HCT116 (cell line): ENCODE measurements around the gene C1orf52. TPM values are rescaled to one million over a fixed set of nuclear protein-coding genes. Genes with fewer than 3 reads are reported as not detected.

Source experiments
- ATAC-seq: fragments of 200-7000 bp; cut with Tn5 transposase; 2 replicates; pipeline ENCODE4 v1.9.1; 2020; ENCODE audit warnings: mild to moderate bottlenecking, moderate library complexity
- BruUV-seq: library from RNA; stranded (reverse); fragments of 400-500 nt; replicated peaks from 2 replicates; lab custom pipeline; 2021; lab: Mats Ljungman, UMichigan
- CTCF ChIA-PET: fragments of 300-600 bp; sonication (Branson Sonifier 250); formaldehyde crosslinking; loops from one replicate; lab custom pipeline; 2021; ENCODE audit warnings: antibody characterized with exemption; lab: Charles Lee
- POLR2A ChIA-PET: fragments of 300-600, 350-600 bp; sonication (Branson Sonifier 250); formaldehyde crosslinking; loops from one replicate; lab custom pipeline; 2021; ENCODE audit warnings: antibody characterized with exemption; lab: Charles Lee
- RAD21 ChIA-PET, 2 experiments: fragments of 300-600 bp; sonication (Branson Sonifier 250); formaldehyde crosslinking; loops; one replicate each; lab custom pipeline; 2023; ENCODE audit warnings: low total read pairs in 2 of 2; ENCODE audit not compliant: uncharacterized antibody in 2 of 2, unreplicated experiment in 2 of 2, low non-redundant PET in 1 of 2; lab: Charles Lee
- DNase-seq: peaks from one replicate; pipeline ENCODE4 v3.0.0-alpha.2; 2010; ENCODE audit warnings: low read depth, low spot score
- H2AFZ ChIP-seq: fragments of 200-600 bp; shearing (Covaris generic), sonication (generic); 2 replicates; pipeline ENCODE4 v1.6.1; 2017; ENCODE audit warnings: low read depth, mixed run types, mixed read lengths, antibody characterized with exemption, low read length; ENCODE audit not compliant: poor library complexity, severe bottlenecking
- H3K27ac ChIP-seq: 2 replicates; pipeline ENCODE4 v1.5.1; 2012; ENCODE audit warnings: low read depth, low read length
- H3K27me3 ChIP-seq: fragments of 200-600 bp; sonication (generic); 2 replicates; pipeline ENCODE4 v1.6.1; 2016; ENCODE audit warnings: mixed run types, low read length, mixed read lengths; ENCODE audit not compliant: insufficient read depth
- H3K36me3 ChIP-seq, 2 experiments: fragments of 200-500 bp in 1 of 2; fragments of 200-600 bp in 1 of 2; sonication (Bioruptor generic) in 1 of 2; sonication (generic) in 1 of 2; 2 replicates each; pipeline versions ENCODE4 v1.5.1 to v1.6.1; 2014 to 2016; ENCODE audit warnings: low read length in 2 of 2, inconsistent platforms in 1 of 2, mixed read lengths in 1 of 2, mixed run types in 1 of 2; ENCODE audit not compliant: insufficient read depth in 2 of 2, control insufficient read depth in 1 of 2
- H3K4me1 ChIP-seq, 2 experiments: fragments of 200-600 bp in 1 of 2; sonication (generic) in 1 of 2; 2 replicates each; pipeline versions ENCODE4 v1.5.1 to v1.6.1; 2012 to 2017; ENCODE audit warnings: low read length in 2 of 2, inconsistent platforms in 1 of 2, mild to moderate bottlenecking in 1 of 2, mixed read lengths in 1 of 2, mixed run types in 1 of 2, moderate library complexity in 1 of 2; ENCODE audit not compliant: insufficient read depth in 2 of 2, control insufficient read depth in 1 of 2
- H3K4me2 ChIP-seq: fragments of 200-600 bp; sonication (generic); 2 replicates; pipeline ENCODE4 v1.6.1; 2017; ENCODE audit warnings: mixed run types, low read length, mixed read lengths
- H3K4me3 ChIP-seq, 2 experiments: fragments of 200-600 bp in 1 of 2; sonication (generic) in 1 of 2; replicated peaks in 1 of 2; 2 replicates each; pipeline ENCODE4 v1.5.1; 2011 to 2016; ENCODE audit warnings: low read length in 2 of 2, control low read depth in 1 of 2, low read depth in 1 of 2, mild to moderate bottlenecking in 1 of 2, mixed read lengths in 1 of 2, mixed run types in 1 of 2
- H3K79me2 ChIP-seq: fragments of 200-600 bp; sonication (generic); 2 replicates; pipeline ENCODE4 v1.6.1; 2017; ENCODE audit warnings: mild to moderate bottlenecking, mixed run types, low read length, moderate library complexity, mixed read lengths; ENCODE audit not compliant: insufficient read depth
- H3K9ac ChIP-seq: fragments of 200-600 bp; sonication (generic); 2 replicates; pipeline ENCODE4 v1.6.1; 2016; ENCODE audit warnings: low read length, mixed read lengths
- H3K9me2 ChIP-seq: fragments of 200-600 bp; sonication (generic), shearing (Covaris generic); 2 replicates; pipeline ENCODE4 v1.6.1; 2017; ENCODE audit warnings: mixed run types, mild to moderate bottlenecking, moderate library complexity; ENCODE audit not compliant: insufficient read depth
- H3K9me3 ChIP-seq, 2 experiments: fragments of 200-500 bp in 1 of 2; fragments of 200-600 bp in 1 of 2; sonication (Bioruptor generic) in 1 of 2; sonication (generic) in 1 of 2; 2 replicates each; pipeline ENCODE4 v1.6.1; 2014 to 2017; ENCODE audit warnings: low read length in 2 of 2, mixed read lengths in 2 of 2, inconsistent platforms in 1 of 2, low read depth in 1 of 2, mild to moderate bottlenecking in 1 of 2, mixed run types in 1 of 2, moderate library complexity in 1 of 2; ENCODE audit not compliant: control insufficient read depth in 1 of 2, insufficient read depth in 1 of 2
- H4K20me1 ChIP-seq: fragments of 200-600 bp; sonication (generic), shearing (Covaris generic); 2 replicates; pipeline ENCODE4 v1.6.1; 2017; ENCODE audit warnings: mixed run types, mild to moderate bottlenecking, moderate library complexity; ENCODE audit not compliant: insufficient read depth
- POLR2AphosphoS5 ChIP-seq: IDR thresholded peaks from 2 replicates; pipeline ENCODE4 v1.6.1; 2011; ENCODE audit warnings: mild to moderate bottlenecking, low read depth, low read length, moderate library complexity
- REST ChIP-seq: IDR thresholded peaks from 2 replicates; pipeline ENCODE4 v1.6.1; 2012; ENCODE audit warnings: low read depth
- SP1 ChIP-seq: IDR thresholded peaks from 2 replicates; pipeline ENCODE4 v1.6.1; 2012; ENCODE audit warnings: low read depth
- SRF ChIP-seq: IDR thresholded peaks from 2 replicates; pipeline ENCODE4 v1.6.1; 2012; ENCODE audit warnings: low read depth
- intact Hi-C: fragments of 100-400 bp; cut with micrococcal nuclease; formaldehyde crosslinking; loops from 2 replicates; pipeline ENCODE4 v1.10.0; 2022
- total RNA-seq: library from RNA; stranded (reverse); gene quantifications from one replicate; pipeline ENCODE4 v1.2.1, GENCODE V29; 2021; ENCODE audit not compliant: unreplicated experiment
- TF ChIP-seq, protein P1 (sequence below), 3 experiments: fragments of 200-600 bp in 1 of 3; sonication (generic) in 1 of 3; IDR thresholded peaks in 2 of 3; conservative IDR thresholded peaks in 1 of 3; 2 replicates each; pipeline ENCODE4 v1.5.1; 2012 to 2017; ENCODE audit warnings: low read depth in 2 of 3, low read length in 2 of 3, antibody characterized with exemption in 1 of 3, borderline replicate concordance in 1 of 3, control low read depth in 1 of 3, mild to moderate bottlenecking in 1 of 3, mixed read lengths in 1 of 3, mixed run types in 1 of 3, moderate library complexity in 1 of 3; ENCODE audit not compliant: insufficient read depth in 1 of 3

C1orf52 gene
- total RNA-seq, 1 experiment from 2014 or later = 23.3 TPM

GRCh38 chr1:85303440-85304162 is 44.1 kb upstream of the C1orf52 start:
- DNase-seq (no peak), ATAC-seq (no peak)
- peaks cover 12 to 17% of the 10 kb centered on the region in 2 experiments for H3K4me1 ChIP-seq
- ChIA-PET CTCF (interaction anchor here (0.7 kb wide), 1 partner anchor 26 kb away, joined by 3 read pairs; no protein-coding TSS in a partner anchor), POLR2A (no interaction called here), RAD21 (no interaction called here)
- no peak overlapping the region for H3K9ac ChIP-seq
- intact Hi-C loops = loop anchor here (10.0 kb wide), 1 partner anchor 581 kb away; no protein-coding TSS in a partner anchor
- H3K27me3 ChIP-seq = no peaks in the 10 kb centered on the region
- no peaks in the 10 kb centered on the region for H3K36me3 ChIP-seq
- H3K9me2 ChIP-seq = no peaks in the 10 kb centered on the region
- no peak overlapping the region for H3K4me2 ChIP-seq
- no TSS peak for BruUV-seq
- no peak overlapping the region for H3K4me3 ChIP-seq
- no peak overlapping the region for H2AFZ ChIP-seq
- H3K9me3 ChIP-seq = no peaks in the 10 kb centered on the region
- H4K20me1 ChIP-seq = no peaks in the 10 kb centered on the region
- no peaks in the 10 kb centered on the region for H3K79me2 ChIP-seq
- no peak for TF ChIP-seq REST
- H3K27ac ChIP-seq = no peak overlapping the region

- DNase-seq = no peak
Observed at GRCh38 chr1:85300140-85300539, 40.7 kb upstream of the C1orf52 start.

More at GRCh38 chr1:85300140-85300539, 40.7 kb upstream of the C1orf52 start:
- TF ChIP-seq POLR2AphosphoS5 (no peak), SP1 (no peak), SRF (no peak)
- TF ChIP-seq, protein P1, sequence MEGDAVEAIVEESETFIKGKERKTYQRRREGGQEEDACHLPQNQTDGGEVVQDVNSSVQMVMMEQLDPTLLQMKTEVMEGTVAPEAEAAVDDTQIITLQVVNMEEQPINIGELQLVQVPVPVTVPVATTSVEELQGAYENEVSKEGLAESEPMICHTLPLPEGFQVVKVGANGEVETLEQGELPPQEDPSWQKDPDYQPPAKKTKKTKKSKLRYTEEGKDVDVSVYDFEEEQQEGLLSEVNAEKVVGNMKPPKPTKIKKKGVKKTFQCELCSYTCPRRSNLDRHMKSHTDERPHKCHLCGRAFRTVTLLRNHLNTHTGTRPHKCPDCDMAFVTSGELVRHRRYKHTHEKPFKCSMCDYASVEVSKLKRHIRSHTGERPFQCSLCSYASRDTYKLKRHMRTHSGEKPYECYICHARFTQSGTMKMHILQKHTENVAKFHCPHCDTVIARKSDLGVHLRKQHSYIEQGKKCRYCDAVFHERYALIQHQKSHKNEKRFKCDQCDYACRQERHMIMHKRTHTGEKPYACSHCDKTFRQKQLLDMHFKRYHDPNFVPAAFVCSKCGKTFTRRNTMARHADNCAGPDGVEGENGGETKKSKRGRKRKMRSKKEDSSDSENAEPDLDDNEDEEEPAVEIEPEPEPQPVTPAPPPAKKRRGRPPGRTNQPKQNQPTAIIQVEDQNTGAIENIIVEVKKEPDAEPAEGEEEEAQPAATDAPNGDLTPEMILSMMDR (IDR thresholded peaks at IDR 0.05 in 2 of 3, conservative IDR thresholded peaks at IDR 0.05 in 1 of 3; ENCODE audit: borderline replicate concordance in 1 of 3, insufficient read depth in 1 of 3, low read depth in 2 of 3, low read length in 2 of 3) = no peak
- intact Hi-C loops = loop anchor here (10.0 kb wide), 1 partner anchor 585 kb away; no protein-coding TSS in a partner anchor
- no peak for ATAC-seq
- RAD21 ChIA-PET = no interaction called here
- Histone ChIP-seq H3K36me3 (no peaks in the 10 kb centered on the region), H3K9ac (no peak overlapping the region), H3K9me3 (no peaks in the 10 kb centered on the region), H3K4me3 (no peak overlapping the region), H3K27me3 (no peaks in the 10 kb centered on the region), H3K4me2 (no peak overlapping the region), H3K27ac (no peak overlapping the region), H4K20me1 (no peaks in the 10 kb centered on the region), H2AFZ (no peak overlapping the region), H3K9me2 (no peaks in the 10 kb centered on the region), H3K4me1 (peaks cover 26 to 34% of the 10 kb centered on the region in 2 experiments), H3K79me2 (no peaks in the 10 kb centered on the region)
- BruUV-seq = no TSS peak
- POLR2A ChIA-PET = no interaction called here
- CTCF ChIA-PET = no interaction called here
